Peyer's patch (tissue), 4 donors: ENCODE data around the gene PTGR3.

Experiments used
- CTCF ChIP-seq, 6 experiments: fragments of 450-650 bp in 4 of 6; fragments of 200-600 bp in 2 of 6; sonication (generic) in 1 of 6; IDR thresholded peaks; one replicate each; pipeline ENCODE4 v1.5.1; 2017 to 2019; ENCODE audit warnings: antibody characterized with exemption in 6 of 6, mild to moderate bottlenecking in 3 of 6, moderate library complexity in 1 of 6
- POLR2A ChIP-seq, 2 donors: fragments of 450-650 bp; IDR thresholded peaks; one replicate each; pipeline ENCODE4 v1.5.1; 2017; ENCODE audit warnings: antibody characterized with exemption in 2 of 2, mild to moderate bottlenecking in 2 of 2, moderate library complexity in 2 of 2

GRCh38 chr18:75200605-75201280, 8.2 kb downstream of the PTGR3 start:
- no peak for TF ChIP-seq CTCF (IDR thresholded peaks at IDR 0.05)
- no peak for TF ChIP-seq POLR2A (IDR thresholded peaks at IDR 0.05)
